Measurements from ENCODE around the gene SGK1. TPM values are rescaled to one million over a fixed set of nuclear protein-coding genes. Genes with fewer than 3 reads are reported as not detected.

Gene SGK1
- total RNA-seq, 1 experiment from 2014 or later = 23.2 TPM

GRCh38 chr6:134307870-134308269 lies 10.0 kb downstream of the SGK1 start:
- Mint-ChIP-seq H3K36me3 (no peaks in the 10 kb centered on the region), H3K9me3 (no peaks in the 10 kb centered on the region), H3K27ac (no peak overlapping the region), H3K4me3 (no peak overlapping the region), H3K27me3 (ENCODE audit: low read depth) (peaks cover 11% of the 10 kb centered on the region), H3K4me1 (peaks cover 25% of the 10 kb centered on the region)
- ChIA-PET POLR2A (no interaction called here), CTCF (no interaction called here)
- TF ChIP-seq, protein P1, sequence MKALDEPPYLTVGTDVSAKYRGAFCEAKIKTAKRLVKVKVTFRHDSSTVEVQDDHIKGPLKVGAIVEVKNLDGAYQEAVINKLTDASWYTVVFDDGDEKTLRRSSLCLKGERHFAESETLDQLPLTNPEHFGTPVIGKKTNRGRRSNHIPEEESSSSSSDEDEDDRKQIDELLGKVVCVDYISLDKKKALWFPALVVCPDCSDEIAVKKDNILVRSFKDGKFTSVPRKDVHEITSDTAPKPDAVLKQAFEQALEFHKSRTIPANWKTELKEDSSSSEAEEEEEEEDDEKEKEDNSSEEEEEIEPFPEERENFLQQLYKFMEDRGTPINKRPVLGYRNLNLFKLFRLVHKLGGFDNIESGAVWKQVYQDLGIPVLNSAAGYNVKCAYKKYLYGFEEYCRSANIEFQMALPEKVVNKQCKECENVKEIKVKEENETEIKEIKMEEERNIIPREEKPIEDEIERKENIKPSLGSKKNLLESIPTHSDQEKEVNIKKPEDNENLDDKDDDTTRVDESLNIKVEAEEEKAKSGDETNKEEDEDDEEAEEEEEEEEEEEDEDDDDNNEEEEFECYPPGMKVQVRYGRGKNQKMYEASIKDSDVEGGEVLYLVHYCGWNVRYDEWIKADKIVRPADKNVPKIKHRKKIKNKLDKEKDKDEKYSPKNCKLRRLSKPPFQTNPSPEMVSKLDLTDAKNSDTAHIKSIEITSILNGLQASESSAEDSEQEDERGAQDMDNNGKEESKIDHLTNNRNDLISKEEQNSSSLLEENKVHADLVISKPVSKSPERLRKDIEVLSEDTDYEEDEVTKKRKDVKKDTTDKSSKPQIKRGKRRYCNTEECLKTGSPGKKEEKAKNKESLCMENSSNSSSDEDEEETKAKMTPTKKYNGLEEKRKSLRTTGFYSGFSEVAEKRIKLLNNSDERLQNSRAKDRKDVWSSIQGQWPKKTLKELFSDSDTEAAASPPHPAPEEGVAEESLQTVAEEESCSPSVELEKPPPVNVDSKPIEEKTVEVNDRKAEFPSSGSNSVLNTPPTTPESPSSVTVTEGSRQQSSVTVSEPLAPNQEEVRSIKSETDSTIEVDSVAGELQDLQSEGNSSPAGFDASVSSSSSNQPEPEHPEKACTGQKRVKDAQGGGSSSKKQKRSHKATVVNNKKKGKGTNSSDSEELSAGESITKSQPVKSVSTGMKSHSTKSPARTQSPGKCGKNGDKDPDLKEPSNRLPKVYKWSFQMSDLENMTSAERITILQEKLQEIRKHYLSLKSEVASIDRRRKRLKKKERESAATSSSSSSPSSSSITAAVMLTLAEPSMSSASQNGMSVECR (CRISPR knock-in tag; IDR thresholded peaks at IDR 0.05; ENCODE audit: borderline replicate concordance) = no peak
- no peak for TF ChIP-seq USF1 (CRISPR knock-in tag; IDR thresholded peaks at IDR 0.05)
- no peak for TF ChIP-seq EMX1 (CRISPR knock-in tag; IDR thresholded peaks at IDR 0.05)
- TF ChIP-seq NR1H2 (CRISPR knock-in tag; IDR thresholded peaks at IDR 0.05) = no peak
- TF ChIP-seq, protein P2, sequence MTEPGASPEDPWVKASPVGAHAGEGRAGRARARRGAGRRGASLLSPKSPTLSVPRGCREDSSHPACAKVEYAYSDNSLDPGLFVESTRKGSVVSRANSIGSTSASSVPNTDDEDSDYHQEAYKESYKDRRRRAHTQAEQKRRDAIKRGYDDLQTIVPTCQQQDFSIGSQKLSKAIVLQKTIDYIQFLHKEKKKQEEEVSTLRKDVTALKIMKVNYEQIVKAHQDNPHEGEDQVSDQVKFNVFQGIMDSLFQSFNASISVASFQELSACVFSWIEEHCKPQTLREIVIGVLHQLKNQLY (CRISPR knock-in tag; IDR thresholded peaks at IDR 0.05) = no peak
- no peak for TF ChIP-seq ZMAT4 (CRISPR knock-in tag; IDR thresholded peaks at IDR 0.05)
- no peak for TF ChIP-seq NFE2L1 (CRISPR knock-in tag; IDR thresholded peaks at IDR 0.05)
- TF ChIP-seq TCF7 (CRISPR knock-in tag; IDR thresholded peaks at IDR 0.05; ENCODE audit: low read depth) = no peak
- no peak for TF ChIP-seq IRF2 (CRISPR knock-in tag; IDR thresholded peaks at IDR 0.05; ENCODE audit: borderline replicate concordance, low read depth)
- TF ChIP-seq, protein P3, sequence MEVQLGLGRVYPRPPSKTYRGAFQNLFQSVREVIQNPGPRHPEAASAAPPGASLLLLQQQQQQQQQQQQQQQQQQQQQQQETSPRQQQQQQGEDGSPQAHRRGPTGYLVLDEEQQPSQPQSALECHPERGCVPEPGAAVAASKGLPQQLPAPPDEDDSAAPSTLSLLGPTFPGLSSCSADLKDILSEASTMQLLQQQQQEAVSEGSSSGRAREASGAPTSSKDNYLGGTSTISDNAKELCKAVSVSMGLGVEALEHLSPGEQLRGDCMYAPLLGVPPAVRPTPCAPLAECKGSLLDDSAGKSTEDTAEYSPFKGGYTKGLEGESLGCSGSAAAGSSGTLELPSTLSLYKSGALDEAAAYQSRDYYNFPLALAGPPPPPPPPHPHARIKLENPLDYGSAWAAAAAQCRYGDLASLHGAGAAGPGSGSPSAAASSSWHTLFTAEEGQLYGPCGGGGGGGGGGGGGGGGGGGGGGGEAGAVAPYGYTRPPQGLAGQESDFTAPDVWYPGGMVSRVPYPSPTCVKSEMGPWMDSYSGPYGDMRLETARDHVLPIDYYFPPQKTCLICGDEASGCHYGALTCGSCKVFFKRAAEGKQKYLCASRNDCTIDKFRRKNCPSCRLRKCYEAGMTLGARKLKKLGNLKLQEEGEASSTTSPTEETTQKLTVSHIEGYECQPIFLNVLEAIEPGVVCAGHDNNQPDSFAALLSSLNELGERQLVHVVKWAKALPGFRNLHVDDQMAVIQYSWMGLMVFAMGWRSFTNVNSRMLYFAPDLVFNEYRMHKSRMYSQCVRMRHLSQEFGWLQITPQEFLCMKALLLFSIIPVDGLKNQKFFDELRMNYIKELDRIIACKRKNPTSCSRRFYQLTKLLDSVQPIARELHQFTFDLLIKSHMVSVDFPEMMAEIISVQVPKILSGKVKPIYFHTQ (CRISPR knock-in tag; IDR thresholded peaks at IDR 0.05) = no peak
- TF ChIP-seq, protein P4, sequence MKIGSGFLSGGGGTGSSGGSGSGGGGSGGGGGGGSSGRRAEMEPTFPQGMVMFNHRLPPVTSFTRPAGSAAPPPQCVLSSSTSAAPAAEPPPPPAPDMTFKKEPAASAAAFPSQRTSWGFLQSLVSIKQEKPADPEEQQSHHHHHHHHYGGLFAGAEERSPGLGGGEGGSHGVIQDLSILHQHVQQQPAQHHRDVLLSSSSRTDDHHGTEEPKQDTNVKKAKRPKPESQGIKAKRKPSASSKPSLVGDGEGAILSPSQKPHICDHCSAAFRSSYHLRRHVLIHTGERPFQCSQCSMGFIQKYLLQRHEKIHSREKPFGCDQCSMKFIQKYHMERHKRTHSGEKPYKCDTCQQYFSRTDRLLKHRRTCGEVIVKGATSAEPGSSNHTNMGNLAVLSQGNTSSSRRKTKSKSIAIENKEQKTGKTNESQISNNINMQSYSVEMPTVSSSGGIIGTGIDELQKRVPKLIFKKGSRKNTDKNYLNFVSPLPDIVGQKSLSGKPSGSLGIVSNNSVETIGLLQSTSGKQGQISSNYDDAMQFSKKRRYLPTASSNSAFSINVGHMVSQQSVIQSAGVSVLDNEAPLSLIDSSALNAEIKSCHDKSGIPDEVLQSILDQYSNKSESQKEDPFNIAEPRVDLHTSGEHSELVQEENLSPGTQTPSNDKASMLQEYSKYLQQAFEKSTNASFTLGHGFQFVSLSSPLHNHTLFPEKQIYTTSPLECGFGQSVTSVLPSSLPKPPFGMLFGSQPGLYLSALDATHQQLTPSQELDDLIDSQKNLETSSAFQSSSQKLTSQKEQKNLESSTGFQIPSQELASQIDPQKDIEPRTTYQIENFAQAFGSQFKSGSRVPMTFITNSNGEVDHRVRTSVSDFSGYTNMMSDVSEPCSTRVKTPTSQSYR (CRISPR knock-in tag; IDR thresholded peaks at IDR 0.05) = no peak
- TF ChIP-seq, protein P5, sequence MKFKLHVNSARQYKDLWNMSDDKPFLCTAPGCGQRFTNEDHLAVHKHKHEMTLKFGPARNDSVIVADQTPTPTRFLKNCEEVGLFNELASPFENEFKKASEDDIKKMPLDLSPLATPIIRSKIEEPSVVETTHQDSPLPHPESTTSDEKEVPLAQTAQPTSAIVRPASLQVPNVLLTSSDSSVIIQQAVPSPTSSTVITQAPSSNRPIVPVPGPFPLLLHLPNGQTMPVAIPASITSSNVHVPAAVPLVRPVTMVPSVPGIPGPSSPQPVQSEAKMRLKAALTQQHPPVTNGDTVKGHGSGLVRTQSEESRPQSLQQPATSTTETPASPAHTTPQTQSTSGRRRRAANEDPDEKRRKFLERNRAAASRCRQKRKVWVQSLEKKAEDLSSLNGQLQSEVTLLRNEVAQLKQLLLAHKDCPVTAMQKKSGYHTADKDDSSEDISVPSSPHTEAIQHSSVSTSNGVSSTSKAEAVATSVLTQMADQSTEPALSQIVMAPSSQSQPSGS (CRISPR knock-in tag; IDR thresholded peaks at IDR 0.05; ENCODE audit: borderline replicate concordance, low read depth) = no peak
- TF ChIP-seq CREB1 (CRISPR knock-in tag; IDR thresholded peaks at IDR 0.05) = no peak
- no peak for TF ChIP-seq NR2C2 (CRISPR knock-in tag; IDR thresholded peaks at IDR 0.05)
- DNase-seq (ENCODE audit: low spot score) = no peak
- ATAC-seq = no peak
